Middle frontal gyrus (tissue), 1 donor: ENCODE results near the gene SGPL1.
"Not testable (repeated sequence)": the region's sequence is repeated elsewhere in the genome, so short reads cannot be mapped to it uniquely, and the experiment has no call there.

Experiments
- DNase-seq: peaks from one replicate; pipeline ENCODE4 v3.0.0-alpha.2; 2015; ENCODE audit warnings: low spot score; ENCODE audit errors: extremely low spot score

The SGPL1 gene

GRCh38 chr10:70906031-70906783, 90.5 kb downstream of the SGPL1 start:
- no peak for DNase-seq

- no peak for DNase-seq
These were observed 91.3 kb downstream of the SGPL1 start for GRCh38 chr10:70906953-70907636.

DNA sequence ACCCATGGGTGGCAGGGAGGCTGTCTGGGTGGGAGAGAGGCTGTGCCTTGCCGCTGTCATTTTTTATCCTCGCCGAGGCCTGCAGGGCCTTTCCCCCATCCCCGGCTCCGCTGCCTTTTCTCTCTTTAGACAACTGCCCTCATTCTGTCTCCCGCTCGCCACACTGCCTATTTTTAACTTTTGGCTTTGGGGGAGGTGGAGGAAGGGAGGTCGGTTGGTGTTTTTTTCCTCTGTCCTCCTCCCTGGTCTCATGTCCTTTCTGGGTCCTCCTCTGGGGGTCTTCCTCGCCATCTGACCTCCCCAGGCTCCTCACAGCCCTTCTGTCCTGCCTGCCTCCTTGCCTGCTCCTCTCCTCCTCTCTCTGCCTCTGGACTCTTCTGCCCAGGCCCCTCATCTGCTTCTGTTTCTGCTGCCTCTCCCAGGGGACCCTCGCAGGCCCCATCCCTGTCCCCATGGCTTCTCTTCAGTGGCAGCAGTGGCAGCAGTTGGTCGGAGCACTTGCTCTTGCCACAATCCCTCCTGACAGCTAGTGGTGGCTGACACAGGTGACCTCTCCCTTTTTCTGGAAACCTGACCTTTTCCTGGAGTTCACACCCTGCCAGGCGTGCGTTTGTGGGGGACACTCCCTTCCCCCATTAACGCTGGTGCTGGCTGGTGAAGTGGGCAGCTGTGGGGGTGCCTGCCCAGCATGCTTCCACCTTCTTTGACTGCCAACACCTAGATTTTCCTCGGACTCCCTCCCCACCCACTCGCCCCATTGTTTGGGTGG, 92.1 kb downstream of the SGPL1 start:
- DNase-seq = no peak

- no peak for DNase-seq
These were observed 92.9 kb downstream of the SGPL1 start for GRCh38 chr10:70908406-70909296.

DNA sequence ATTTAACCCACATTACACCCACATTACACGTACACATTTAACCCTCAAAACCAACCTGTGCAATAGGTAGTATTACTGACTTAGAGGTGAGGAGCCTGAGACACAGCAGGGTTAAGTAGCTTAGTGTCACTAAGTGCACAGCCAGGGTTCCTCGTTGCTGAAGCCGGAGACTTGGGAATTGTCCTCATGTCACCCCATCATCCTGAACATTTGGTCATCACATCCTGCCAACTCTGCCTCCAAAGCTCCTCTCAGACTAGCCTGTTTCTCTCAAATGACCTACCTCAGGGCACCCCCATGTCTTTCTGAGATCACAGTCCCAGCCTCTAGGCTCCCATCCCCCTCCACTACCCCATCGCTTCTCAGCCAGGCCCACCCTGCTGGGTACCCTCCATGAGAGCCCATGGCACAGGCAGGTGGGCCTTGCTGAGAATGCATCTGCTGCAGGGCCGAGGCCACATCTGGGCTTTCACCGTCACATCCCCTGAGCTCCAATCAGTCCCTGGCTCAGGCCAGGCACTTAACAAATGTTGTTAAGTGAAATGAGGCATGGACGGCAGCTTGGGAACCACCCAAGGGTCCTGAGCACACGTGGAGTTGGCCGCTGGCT, 93.7 kb downstream of the SGPL1 start:
- DNase-seq = no peak

DNA sequence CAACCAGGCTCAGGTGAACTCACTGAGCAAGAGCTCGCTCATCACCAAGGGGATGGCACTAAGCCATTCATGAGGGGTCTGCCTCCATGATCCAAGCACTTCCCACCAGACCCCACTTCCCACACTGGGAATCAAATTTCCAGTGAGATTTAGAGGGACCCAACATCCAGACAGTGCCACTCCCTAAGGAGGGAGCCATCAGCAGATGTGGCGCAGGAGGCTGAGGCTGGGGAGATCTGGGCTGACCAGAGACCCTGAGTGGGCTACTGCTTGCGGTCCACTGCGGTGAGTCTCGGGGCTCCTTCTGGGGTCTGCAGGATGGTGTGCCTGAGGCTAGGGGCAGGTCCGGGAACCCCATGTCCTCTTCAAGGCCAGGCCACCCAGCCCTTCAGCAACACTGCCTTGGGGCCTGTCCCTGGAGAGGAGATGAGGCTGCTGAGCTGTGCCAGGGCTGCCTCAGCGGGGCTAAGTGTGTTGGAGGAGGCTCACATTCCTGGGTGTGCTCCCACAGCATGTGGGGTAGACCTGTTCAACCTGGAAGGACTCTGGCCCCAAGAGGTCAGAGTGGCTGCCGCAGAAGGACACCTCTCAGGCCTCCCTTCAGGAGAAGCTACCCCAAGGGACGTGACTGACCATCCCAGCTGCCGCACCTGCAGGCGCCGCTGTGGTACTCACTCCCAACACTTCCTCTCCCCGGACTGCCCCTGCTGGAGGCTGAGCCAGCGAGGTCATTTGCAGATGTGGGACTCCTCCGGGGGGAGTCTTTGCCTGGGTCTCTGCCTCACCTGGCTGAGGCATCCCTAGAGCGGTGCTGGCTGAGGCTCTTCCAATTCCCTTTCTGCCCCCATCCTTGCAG, 95.0 kb downstream of the SGPL1 start:
- no peak for DNase-seq

DNA sequence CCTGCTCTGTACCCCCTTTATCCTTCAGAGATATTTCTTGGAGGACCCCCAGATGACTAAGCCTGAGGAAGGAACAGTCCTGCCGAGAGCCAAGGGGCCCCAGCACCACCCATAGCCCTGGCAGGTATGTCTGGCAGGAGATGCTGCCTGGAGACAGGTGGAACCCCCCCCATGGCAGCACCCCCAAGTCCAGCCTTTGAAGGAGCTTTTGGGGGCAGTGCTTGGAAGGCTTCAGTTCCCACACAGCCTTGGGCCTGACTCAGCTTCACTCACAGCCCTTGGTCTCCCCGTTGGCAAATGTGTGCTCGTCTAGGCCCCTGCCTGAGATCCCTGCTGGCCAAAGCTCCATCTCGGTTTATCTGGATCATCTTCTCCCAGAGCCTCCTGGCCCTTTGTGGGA, 95.6 kb downstream of the SGPL1 start:
- no peak for DNase-seq

DNA sequence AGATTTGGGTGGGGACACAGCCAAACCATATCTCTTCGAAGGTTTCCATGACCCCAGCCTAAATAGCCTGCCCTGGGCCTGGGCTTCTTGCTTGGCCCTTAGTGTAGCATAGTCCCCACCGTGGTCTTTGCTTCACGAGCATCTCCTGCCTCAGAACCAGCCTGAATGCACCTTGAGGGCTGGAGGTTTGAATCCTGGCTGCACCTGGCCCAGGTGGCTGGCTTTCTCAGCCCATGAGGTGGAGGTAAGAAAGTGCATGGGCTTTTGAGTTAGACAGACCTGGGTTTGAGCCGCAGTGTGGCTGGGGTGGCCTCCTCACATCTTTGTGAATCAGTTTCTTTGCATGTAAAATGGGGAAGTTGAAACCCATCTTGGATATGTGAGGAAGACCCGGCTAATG, 96.8 kb downstream of the SGPL1 start:
- no peak for DNase-seq

- no peak for DNase-seq
These were observed 97.6 kb downstream of the SGPL1 start for GRCh38 chr10:70913191-70913892.

GRCh38 chr10:70913893-70914240, 98.1 kb downstream of the SGPL1 start:
- DNase-seq = no peak

GRCh38 chr10:70914316-70914864, 98.6 kb downstream of the SGPL1 start:
- DNase-seq = no peak

DNA sequence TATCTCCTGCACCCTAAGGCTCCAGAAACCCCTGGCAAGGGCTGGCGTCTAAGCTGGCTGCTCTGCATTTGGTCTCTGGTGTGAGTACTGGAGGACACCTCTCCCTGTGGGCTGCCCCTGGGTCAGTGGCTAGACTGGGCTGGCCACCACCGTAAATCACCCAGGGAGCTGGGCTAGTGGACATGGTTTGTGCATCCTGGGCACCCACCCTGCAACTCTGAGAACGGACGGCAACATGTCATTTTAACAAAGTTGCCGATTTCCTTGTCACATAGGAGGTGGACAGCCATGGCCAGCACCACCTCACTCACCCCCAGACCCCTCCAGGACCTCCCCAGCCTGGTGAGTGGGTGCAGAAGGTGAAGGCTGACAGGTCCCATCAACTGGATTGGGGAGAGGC, 99.5 kb downstream of the SGPL1 start:
- DNase-seq = no peak

GRCh38 chr10:70915806-70916205, 100.1 kb downstream of the SGPL1 start:
- no peak for DNase-seq

GRCh38 chr10:70916241-70916640, 100.5 kb downstream of the SGPL1 start:
- DNase-seq = no peak

GRCh38 chr10:70917226-70917625, 101.5 kb downstream of the SGPL1 start:
- DNase-seq = no peak

GRCh38 chr10:70917635-70918034, 101.9 kb downstream of the SGPL1 start:
- no peak for DNase-seq

DNA sequence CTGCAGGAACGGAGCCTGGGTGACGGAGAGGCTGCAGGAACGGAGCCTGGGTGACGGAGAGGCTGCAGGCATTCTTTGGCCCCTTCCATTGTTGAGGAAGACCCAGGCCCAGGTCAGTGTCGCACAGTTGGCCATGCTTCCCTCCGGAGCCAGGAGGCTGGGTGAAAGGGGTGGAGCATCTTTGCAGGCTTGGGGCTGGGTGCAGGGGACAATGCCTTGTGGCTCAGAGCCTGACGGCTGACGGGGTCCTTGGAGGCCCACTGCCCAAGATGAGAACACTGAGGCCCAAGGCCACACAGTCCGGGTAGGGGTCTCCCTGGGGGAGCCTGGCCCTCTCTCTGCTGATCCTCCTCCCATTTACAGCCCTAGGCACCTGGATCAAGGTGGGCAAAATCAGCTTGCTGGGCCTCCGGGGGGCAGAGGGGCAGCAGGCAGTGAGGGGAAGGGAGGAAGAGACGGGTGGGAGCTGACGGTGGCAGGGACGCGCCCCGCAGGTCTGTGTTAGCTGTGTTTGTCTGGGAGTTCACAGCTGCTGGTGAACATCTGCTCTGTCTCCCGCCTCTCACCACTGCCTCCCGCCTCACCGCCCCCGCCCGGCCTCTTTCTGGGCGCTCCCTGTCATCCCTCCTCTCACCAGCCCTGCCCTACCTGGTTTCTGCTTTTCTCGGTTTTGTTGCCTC, 103.2 kb downstream of the SGPL1 start:
- no peak for DNase-seq

DNA sequence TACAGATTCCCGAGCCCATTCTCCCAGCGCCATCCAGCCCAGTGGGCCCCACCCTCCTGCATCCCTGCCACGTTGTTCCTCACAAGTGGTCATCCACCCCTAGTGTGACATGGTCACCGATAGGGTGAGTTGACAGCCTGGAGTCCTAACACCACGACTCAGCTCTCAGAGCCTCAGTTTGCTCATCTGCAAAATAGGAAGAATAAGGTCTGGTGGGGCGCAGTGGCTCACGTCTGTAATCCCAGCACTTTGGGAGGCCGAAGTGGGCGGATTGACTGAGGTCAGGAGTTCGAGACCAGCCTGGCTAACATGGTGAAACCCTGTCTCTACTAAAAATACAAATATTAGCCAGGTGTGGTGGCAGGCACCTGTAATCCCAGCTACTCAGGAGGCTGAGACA, 104.2 kb downstream of the SGPL1 start:
- DNase-seq = not testable (repeated sequence)

GRCh38 chr10:70920519-70920918, 104.8 kb downstream of the SGPL1 start:
- no peak for DNase-seq
